Uterus (tissue), 2 donors: ENCODE data around the gene PCED1B.
"Not testable (repeated sequence)": the region's sequence is repeated elsewhere in the genome, so short reads cannot be mapped to it uniquely, and the experiment has no call there.

Experiments
- POLR2A ChIP-seq, 2 donors: fragments of 450-650 bp; IDR thresholded peaks; one replicate each; pipeline ENCODE4 v1.6.1; 2016; ENCODE audit warnings: antibody characterized with exemption in 2 of 2, mild to moderate bottlenecking in 1 of 2, moderate library complexity in 1 of 2
- TF ChIP-seq, protein P1 (sequence below), 4 experiments: fragments of 200-600 bp in 2 of 4; fragments of 450-650 bp in 2 of 4; sonication (generic) in 2 of 4; IDR thresholded peaks; one replicate each; pipeline ENCODE4 v1.5.1; 2016 to 2019; ENCODE audit warnings: antibody characterized with exemption in 4 of 4, mild to moderate bottlenecking in 2 of 4, moderate library complexity in 1 of 4

GRCh38 chr12:47217595-47217869 is 138.1 kb downstream of the PCED1B start:
- TF ChIP-seq, protein P1, sequence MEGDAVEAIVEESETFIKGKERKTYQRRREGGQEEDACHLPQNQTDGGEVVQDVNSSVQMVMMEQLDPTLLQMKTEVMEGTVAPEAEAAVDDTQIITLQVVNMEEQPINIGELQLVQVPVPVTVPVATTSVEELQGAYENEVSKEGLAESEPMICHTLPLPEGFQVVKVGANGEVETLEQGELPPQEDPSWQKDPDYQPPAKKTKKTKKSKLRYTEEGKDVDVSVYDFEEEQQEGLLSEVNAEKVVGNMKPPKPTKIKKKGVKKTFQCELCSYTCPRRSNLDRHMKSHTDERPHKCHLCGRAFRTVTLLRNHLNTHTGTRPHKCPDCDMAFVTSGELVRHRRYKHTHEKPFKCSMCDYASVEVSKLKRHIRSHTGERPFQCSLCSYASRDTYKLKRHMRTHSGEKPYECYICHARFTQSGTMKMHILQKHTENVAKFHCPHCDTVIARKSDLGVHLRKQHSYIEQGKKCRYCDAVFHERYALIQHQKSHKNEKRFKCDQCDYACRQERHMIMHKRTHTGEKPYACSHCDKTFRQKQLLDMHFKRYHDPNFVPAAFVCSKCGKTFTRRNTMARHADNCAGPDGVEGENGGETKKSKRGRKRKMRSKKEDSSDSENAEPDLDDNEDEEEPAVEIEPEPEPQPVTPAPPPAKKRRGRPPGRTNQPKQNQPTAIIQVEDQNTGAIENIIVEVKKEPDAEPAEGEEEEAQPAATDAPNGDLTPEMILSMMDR (IDR thresholded peaks at IDR 0.05) = not testable (repeated sequence)
- not testable (repeated sequence) for TF ChIP-seq POLR2A (IDR thresholded peaks at IDR 0.05)
